ENCODE measurements around the gene IFRD2. TPM values are rescaled to one million over a fixed set of nuclear protein-coding genes. Genes with fewer than 3 reads are reported as not detected.

IFRD2 gene
- total RNA-seq, 1 experiment from 2014 or later = 111 TPM

DNA sequence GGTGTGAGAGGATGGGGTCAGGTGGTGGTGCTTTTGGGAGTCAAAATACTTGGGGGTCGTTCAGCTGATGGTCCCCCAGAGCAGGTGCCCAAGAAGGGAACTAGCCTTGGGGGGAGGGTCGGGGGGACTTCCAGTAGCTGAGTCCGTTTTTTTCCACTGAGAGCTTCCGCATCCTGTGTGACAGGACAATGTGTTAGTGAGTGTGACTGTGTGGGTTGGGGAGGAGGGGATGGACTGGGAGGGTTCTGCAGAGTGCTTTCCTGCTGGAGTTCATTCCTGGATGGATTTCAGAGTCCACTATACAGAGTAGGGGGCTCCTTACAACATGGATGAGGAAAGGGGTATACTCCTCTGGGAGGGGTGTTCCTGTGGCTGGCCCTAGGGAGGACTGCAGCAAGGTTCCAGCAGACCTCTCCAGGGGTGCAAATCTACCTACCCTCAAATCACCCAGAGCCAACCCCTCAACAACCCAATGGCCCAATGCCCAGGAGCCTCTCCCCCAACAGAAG lies 30.9 kb upstream of the IFRD2 start:
- no peak for TF ChIP-seq POLR2AphosphoS5 (IDR thresholded peaks at IDR 0.05; ENCODE audit: low read depth, low read length)
- TF ChIP-seq, protein P1, sequence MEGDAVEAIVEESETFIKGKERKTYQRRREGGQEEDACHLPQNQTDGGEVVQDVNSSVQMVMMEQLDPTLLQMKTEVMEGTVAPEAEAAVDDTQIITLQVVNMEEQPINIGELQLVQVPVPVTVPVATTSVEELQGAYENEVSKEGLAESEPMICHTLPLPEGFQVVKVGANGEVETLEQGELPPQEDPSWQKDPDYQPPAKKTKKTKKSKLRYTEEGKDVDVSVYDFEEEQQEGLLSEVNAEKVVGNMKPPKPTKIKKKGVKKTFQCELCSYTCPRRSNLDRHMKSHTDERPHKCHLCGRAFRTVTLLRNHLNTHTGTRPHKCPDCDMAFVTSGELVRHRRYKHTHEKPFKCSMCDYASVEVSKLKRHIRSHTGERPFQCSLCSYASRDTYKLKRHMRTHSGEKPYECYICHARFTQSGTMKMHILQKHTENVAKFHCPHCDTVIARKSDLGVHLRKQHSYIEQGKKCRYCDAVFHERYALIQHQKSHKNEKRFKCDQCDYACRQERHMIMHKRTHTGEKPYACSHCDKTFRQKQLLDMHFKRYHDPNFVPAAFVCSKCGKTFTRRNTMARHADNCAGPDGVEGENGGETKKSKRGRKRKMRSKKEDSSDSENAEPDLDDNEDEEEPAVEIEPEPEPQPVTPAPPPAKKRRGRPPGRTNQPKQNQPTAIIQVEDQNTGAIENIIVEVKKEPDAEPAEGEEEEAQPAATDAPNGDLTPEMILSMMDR (IDR thresholded peaks at IDR 0.05) = no peak
- no peak for TF ChIP-seq SIN3A (IDR thresholded peaks at IDR 0.05; ENCODE audit: borderline replicate concordance, insufficient read depth, low read depth, low read length)
- TF ChIP-seq REST (IDR thresholded peaks at IDR 0.05; ENCODE audit: insufficient read depth in 1 of 2, low read depth in 2 of 2, low read length in 1 of 2) = no peak
- TF ChIP-seq TCF7L2 (IDR thresholded peaks at IDR 0.05; ENCODE audit: low read depth, low read length) = no peak
- DNase-seq (ENCODE audit: low read depth, low spot score) = no peak
- ChIA-PET POLR2A (no interaction called here), CTCF (no interaction called here)
- Histone ChIP-seq H3K27ac (ENCODE audit: low read length) (no peak overlapping the region), H3K36me3 (ENCODE audit: control insufficient read depth, insufficient read depth, low read length) (peaks cover 5% of the 10 kb centered on the region; the same call in 1 of the 2 replicates), H3K4me3 (ENCODE audit: low read depth in 2 of 2, low read length in 2 of 2) (no peak overlapping the region), H3K9me3 (ENCODE audit: control insufficient read depth, insufficient read depth, low read depth, low read length) (no peaks in the 10 kb centered on the region), H3K4me1 (ENCODE audit: control insufficient read depth, insufficient read depth, low read length) (peaks cover 30% of the 10 kb centered on the region), H3K27me3 (ENCODE audit: control insufficient read depth, insufficient read depth, low read length) (no peaks in the 10 kb centered on the region)
- no peak for ATAC-seq
- intact Hi-C loops (cut with micrococcal nuclease; ENCODE audit: unreplicated experiment) (no loop called here), in situ Hi-C loops (cut with HindIII; ENCODE audit: low pct_unique_long_range_greater_than_20kb, low sequenced_read_pairs) (no loop called here)
- BruUV-seq (replicated peaks) = no TSS peak

DNA sequence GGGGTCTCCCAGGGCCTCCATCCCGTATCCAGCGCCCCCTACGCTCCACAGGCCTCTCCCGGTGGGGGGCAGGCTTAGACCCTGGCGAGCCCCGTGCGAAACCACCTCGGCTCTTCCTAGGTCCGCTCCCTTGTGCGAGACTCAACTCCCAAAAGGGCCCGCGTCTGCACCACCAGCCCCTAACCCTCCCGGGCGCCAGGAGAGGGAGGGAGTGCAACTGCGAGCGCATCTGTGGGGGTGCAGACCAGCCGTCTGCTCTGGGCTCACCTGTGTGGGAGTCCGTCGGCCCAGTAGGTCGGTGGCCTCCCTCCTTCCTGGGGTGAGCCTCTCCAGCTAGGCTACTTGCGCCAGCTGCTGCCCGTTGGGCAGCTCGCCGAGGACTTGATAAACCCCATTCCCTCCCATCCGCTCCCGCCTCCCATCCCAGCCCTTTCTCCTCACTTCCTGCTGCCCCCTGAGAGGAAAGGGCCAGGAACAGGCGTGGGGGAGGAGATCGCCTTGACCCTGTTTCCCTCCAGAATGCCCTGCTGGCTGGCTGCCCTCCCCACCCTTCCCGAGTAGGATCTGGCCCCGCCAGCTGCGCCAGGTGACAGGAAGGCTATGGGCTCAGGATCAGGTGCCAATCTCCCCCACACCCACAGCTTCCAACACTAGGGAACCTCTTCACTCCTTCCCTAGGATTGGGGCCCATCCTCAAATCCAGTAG lies 30.3 kb upstream of the IFRD2 start, which contains the start of gene HYAL2:
TSS of gene HYAL2 (minus strand) at position 360 of the 706 bp plus-strand sequence. CDS start 2,256 bp downstream, outside the sequence.
- peak within 1 kb of the TSS; percentile 92 for H3K27ac ChIP-seq (ENCODE audit: low read length)
- peak within 1 kb of the TSS; percentile 82 to 93 for H3K4me3 ChIP-seq (ENCODE audit: low read depth in 2 of 2, low read length in 2 of 2)
- ATAC-seq (no peak), DNase-seq (ENCODE audit: low read depth, low spot score) (no peak)
- CTCF ChIA-PET = no interaction called here
- intact Hi-C loops (cut with micrococcal nuclease; ENCODE audit: unreplicated experiment) (no loop called here), in situ Hi-C loops (cut with HindIII; ENCODE audit: low pct_unique_long_range_greater_than_20kb, low sequenced_read_pairs) (no loop called here)
- BruUV-seq (replicated peaks) = no TSS peak
- POLR2A ChIA-PET = no interaction called here
- no peaks in the 10 kb centered on the region for H3K27me3 ChIP-seq (ENCODE audit: control insufficient read depth, insufficient read depth, low read length)
- TF ChIP-seq SIN3A (IDR thresholded peaks at IDR 0.05; ENCODE audit: borderline replicate concordance, insufficient read depth, low read depth, low read length) (no peak), TCF7L2 (IDR thresholded peaks at IDR 0.05; ENCODE audit: low read depth, low read length) (no peak), POLR2AphosphoS5 (IDR thresholded peaks at IDR 0.05; ENCODE audit: low read depth, low read length) (no peak), REST (IDR thresholded peaks at IDR 0.05; ENCODE audit: insufficient read depth in 1 of 2, low read depth in 2 of 2, low read length in 1 of 2) (no peak)
- TF ChIP-seq, protein P1 (IDR thresholded peaks at IDR 0.05) = no peak
- H3K4me1 ChIP-seq (ENCODE audit: control insufficient read depth, insufficient read depth, low read length) = peaks cover 30% of the 10 kb centered on the region
- H3K9me3 ChIP-seq (ENCODE audit: control insufficient read depth, insufficient read depth, low read depth, low read length) = no peaks in the 10 kb centered on the region
- peaks cover 3% of the 10 kb centered on the region; the same call in 1 of the 2 replicates for H3K36me3 ChIP-seq (ENCODE audit: control insufficient read depth, insufficient read depth, low read length)

Data from Panc1 (cell line).